ENCODE results near the gene PLCB4.

- TF ChIP-seq CTCF (IDR thresholded peaks at IDR 0.05) (no peak), EZH2 (IDR thresholded peaks at IDR 0.05) (no peak)
Observed at GRCh38 chr20:9078826-9079731, 10.2 kb downstream of the PLCB4 start.
